GM21786 (cell line): Measurements from ENCODE around the gene ZBTB7B.

ENCODE experiments used
- ATAC-seq: cut with Tn5 transposase; IDR thresholded peaks from one replicate; pipeline ENCODE4 v1.9.1; 2021; ENCODE audit not compliant: unreplicated experiment

ZBTB7B gene

GRCh38 chr1:155003227-155003765, 694 bp downstream of the ZBTB7B start:
- ATAC-seq = no peak

- ATAC-seq = no peak
Observed at GRCh38 chr1:155003766-155004351, 1.3 kb downstream of the ZBTB7B start.

GRCh38 chr1:155004352-155005075, 1.9 kb downstream of the ZBTB7B start:
- ATAC-seq = no peak

GRCh38 chr1:155005076-155006011, 2.7 kb downstream of the ZBTB7B start:
- no peak for ATAC-seq

GRCh38 chr1:155006601-155007101, 4.0 kb downstream of the ZBTB7B start:
- no peak for ATAC-seq

- ATAC-seq = no peak
Observed at GRCh38 chr1:155007251-155007828, 4.7 kb downstream of the ZBTB7B start.

- ATAC-seq = no peak
Observed at GRCh38 chr1:155008015-155008941, 5.7 kb downstream of the ZBTB7B start.

- ATAC-seq = no peak
Observed at GRCh38 chr1:155009221-155009711, 6.7 kb downstream of the ZBTB7B start.

GRCh38 chr1:155009742-155010141, 7.1 kb downstream of the ZBTB7B start:
- no peak for ATAC-seq

- no peak for ATAC-seq
Observed at GRCh38 chr1:155010211-155010918, 7.8 kb downstream of the ZBTB7B start.

- ATAC-seq = no peak
Observed at GRCh38 chr1:155011004-155011416, 8.4 kb downstream of the ZBTB7B start.

- ATAC-seq = no peak
Observed at GRCh38 chr1:155011437-155012025, 8.9 kb downstream of the ZBTB7B start.

GRCh38 chr1:155012026-155012546, 9.5 kb downstream of the ZBTB7B start:
- ATAC-seq = no peak

GRCh38 chr1:155012776-155013602, 10.4 kb downstream of the ZBTB7B start:
- ATAC-seq = no peak

GRCh38 chr1:155013632-155014031, 11.0 kb downstream of the ZBTB7B start:
- ATAC-seq = no peak

- ATAC-seq = no peak
Observed at GRCh38 chr1:155014709-155015508, 12.3 kb downstream of the ZBTB7B start.
